CD4-positive, CD25-positive, alpha-beta regulatory T cell (primary cell): Measurements from ENCODE around the gene TRAF3IP1. TPM values are rescaled to one million over a fixed set of nuclear protein-coding genes. Genes with fewer than 3 reads are reported as not detected.
"Not testable (repeated sequence)": the region's sequence is repeated elsewhere in the genome, so short reads cannot be mapped to it uniquely, and the experiment has no call there.

Experiments
- ATAC-seq, 2 donors: fragments of 150-1000 bp; cut with Tn5 transposase; one replicate each; pipeline ENCODE4 v1.10.0; 2021; ENCODE audit warnings: low read depth in 2 of 2, moderate number of reproducible peaks in 2 of 2, moderate library complexity in 1 of 2
- DNase-seq, 3 donors: peaks; one replicate each; pipeline versions ENCODE4 v3.0.0 to v3.0.0-alpha.2; 2012 to 2022; ENCODE audit warnings: mixed read lengths in 1 of 3
- H3K27ac ChIP-seq: one replicate; pipeline ENCODE4 v1.7.0; 2013; ENCODE audit warnings: mild to moderate bottlenecking, low read length; ENCODE audit not compliant: insufficient read depth, poor library complexity, severe bottlenecking
- H3K27me3 ChIP-seq: one replicate; pipeline ENCODE4 v1.7.0; 2013; ENCODE audit warnings: low read length; ENCODE audit not compliant: control insufficient read depth, insufficient read depth
- H3K36me3 ChIP-seq: one replicate; pipeline ENCODE4 v1.7.0; 2013; ENCODE audit warnings: mild to moderate bottlenecking, low read length, moderate library complexity; ENCODE audit not compliant: control insufficient read depth, insufficient read depth
- H3K4me1 ChIP-seq: 2 replicates; pipeline ENCODE4 v1.7.0; 2013; ENCODE audit warnings: mild to moderate bottlenecking, low read length; ENCODE audit not compliant: insufficient read depth, control insufficient read depth, poor library complexity, severe bottlenecking
- H3K4me3 ChIP-seq: one replicate; pipeline ENCODE4 v1.7.0; 2013; ENCODE audit warnings: low read depth, mild to moderate bottlenecking, low read length, moderate library complexity
- H3K9me3 ChIP-seq, 2 experiments: 1 replicate in 1 of 2; 2 replicates in 1 of 2; pipeline ENCODE4 v1.7.0; 2013; ENCODE audit warnings: low read length in 2 of 2, mild to moderate bottlenecking in 1 of 2, moderate library complexity in 1 of 2; ENCODE audit not compliant: control insufficient read depth in 2 of 2
- H3K27ac Mint-ChIP-seq, 3 donors: one replicate each; pipeline ENCODE4 v1.8.0; 2020 to 2022; ENCODE audit warnings: mild to moderate bottlenecking in 3 of 3, mixed read lengths in 3 of 3, moderate library complexity in 2 of 3
- H3K27me3 Mint-ChIP-seq: one replicate; pipeline ENCODE4 v1.8.0; 2022; ENCODE audit warnings: mild to moderate bottlenecking, mixed read lengths
- H3K36me3 Mint-ChIP-seq: one replicate; pipeline ENCODE4 v1.8.0; 2020; ENCODE audit warnings: mixed read lengths
- H3K4me1 Mint-ChIP-seq, 4 donors: one replicate each; pipeline ENCODE4 v1.8.0; 2020 to 2022; ENCODE audit warnings: mixed read lengths in 4 of 4, mild to moderate bottlenecking in 1 of 4
- H3K4me3 Mint-ChIP-seq, 4 donors: one replicate each; pipeline ENCODE4 v1.8.0; 2020 to 2022; ENCODE audit warnings: mild to moderate bottlenecking in 4 of 4, mixed read lengths in 4 of 4, moderate library complexity in 3 of 4
- H3K9me3 Mint-ChIP-seq, 7 donors: one replicate each; pipeline ENCODE4 v1.8.0; 2020 to 2022; ENCODE audit warnings: mixed read lengths in 7 of 7, mild to moderate bottlenecking in 3 of 7, moderate library complexity in 2 of 7
- polyA plus RNA-seq, 4 donors: library from polyadenylated mRNA; unstranded; fragments of 300-500 nt; fragmentation: Illumina TruSeq; gene quantifications; one replicate each; pipeline ENCODE4 v1.2.3, GENCODE V29; 2021
- total RNA-seq: library from RNA; stranded (reverse); gene quantifications from one replicate; pipeline ENCODE4 v1.2.3, GENCODE V29; 2022

TRAF3IP1 gene, protein sequence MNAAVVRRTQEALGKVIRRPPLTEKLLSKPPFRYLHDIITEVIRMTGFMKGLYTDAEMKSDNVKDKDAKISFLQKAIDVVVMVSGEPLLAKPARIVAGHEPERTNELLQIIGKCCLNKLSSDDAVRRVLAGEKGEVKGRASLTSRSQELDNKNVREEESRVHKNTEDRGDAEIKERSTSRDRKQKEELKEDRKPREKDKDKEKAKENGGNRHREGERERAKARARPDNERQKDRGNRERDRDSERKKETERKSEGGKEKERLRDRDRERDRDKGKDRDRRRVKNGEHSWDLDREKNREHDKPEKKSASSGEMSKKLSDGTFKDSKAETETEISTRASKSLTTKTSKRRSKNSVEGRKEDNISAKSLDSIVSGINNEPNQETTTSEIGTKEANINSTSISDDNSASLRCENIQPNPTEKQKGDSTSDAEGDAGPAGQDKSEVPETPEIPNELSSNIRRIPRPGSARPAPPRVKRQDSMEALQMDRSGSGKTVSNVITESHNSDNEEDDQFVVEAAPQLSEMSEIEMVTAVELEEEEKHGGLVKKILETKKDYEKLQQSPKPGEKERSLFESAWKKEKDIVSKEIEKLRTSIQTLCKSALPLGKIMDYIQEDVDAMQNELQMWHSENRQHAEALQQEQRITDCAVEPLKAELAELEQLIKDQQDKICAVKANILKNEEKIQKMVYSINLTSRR
- 9.9 TPM for total RNA-seq
- 1 to 10 TPM; 3.1 to 3.8 (median 3.4) TPM for polyA plus RNA-seq

DNA sequence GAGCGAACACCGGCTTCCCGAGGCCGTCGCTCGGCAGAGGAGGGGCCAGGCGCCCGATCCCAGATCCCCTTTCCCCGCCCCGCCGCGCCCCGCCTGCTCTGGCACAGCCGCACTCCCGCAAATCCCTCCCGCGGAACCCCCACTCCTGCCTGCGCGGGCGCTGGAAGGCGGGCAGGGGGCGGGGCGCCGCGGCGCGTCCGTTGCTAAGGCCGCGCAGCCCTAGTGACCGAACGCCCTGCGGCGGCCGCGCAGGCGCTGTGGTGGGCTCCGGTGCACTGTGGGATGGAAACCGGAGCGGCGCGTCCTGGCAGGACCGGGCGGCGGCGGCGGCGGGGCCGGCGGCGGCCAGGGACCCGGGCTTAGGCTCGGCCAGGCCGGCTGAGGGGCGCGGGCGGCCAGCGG, at the start of gene TRAF3IP1:
TRAF3IP1 (plus strand) TSS at position 273 of the 402 bp plus-strand sequence. CDS start 145 bp downstream, outside the sequence.
- Histone ChIP-seq H3K27me3 (peaks cover 3% of the 10 kb centered on the region), H3K27ac (no peak within 1 kb of the TSS), H3K4me1 (peaks cover 15% of the 10 kb centered on the region), H3K9me3 (no peaks in the 10 kb centered on the region), H3K36me3 (no peaks in the 10 kb centered on the region), H3K4me3 (peak within 1 kb of the TSS; percentile 62)
- peaks cover 14% of the 10 kb centered on the region for H3K27me3 Mint-ChIP-seq
- peak within 1 kb of the TSS; percentile 83 to 94 (median 90) for H3K4me3 Mint-ChIP-seq
- H3K36me3 Mint-ChIP-seq, result peaks cover 3% of the 10 kb centered on the region
- H3K9me3 Mint-ChIP-seq, result peaks cover 0 to 1% (median 0%) of the 10 kb centered on the region in 7 donors
- ATAC-seq (peak; percentile 95 to 96), DNase-seq (peak; percentile 82 to 85 (median 84))
- peaks cover 0 to 24% (median 9%) of the 10 kb centered on the region in 4 donors for H3K4me1 Mint-ChIP-seq
- peak within 1 kb of the TSS in 2 of 3 donors; percentile 46 to 75 for H3K27ac Mint-ChIP-seq

DNA sequence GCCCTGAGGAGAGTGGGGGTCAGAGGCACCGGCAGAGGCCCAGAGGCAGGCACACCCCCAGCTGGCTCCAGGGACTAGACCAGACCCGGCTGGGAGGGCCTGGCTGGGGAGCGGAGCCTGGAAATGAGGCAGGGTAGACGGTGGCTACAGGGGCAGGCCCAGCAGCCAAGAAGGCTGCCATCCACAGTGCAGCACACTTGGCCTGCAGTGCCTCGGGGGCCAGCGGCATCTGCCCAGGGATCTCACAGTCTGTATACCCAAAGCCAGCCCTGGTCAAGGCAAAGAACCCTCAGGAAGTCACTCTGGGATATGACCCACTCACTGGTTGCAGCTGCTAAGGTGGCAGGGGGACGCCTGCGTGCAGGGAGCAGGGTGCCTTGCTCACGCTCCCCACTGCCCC, 49.7 kb upstream of the TRAF3IP1 start:
- DNase-seq (no peak), ATAC-seq (no peak)
- H3K4me1 Mint-ChIP-seq, result peaks cover 0 to 2% (median under 1%) of the 10 kb centered on the region in 4 donors
- no peaks in the 10 kb centered on the region for H3K27me3 ChIP-seq
- no peak overlapping the region for H3K4me3 Mint-ChIP-seq
- H3K27ac ChIP-seq, result no peak overlapping the region
- H3K4me1 ChIP-seq, result no peaks in the 10 kb centered on the region
- H3K36me3 Mint-ChIP-seq, result peaks cover 45% of the 10 kb centered on the region
- no peaks in the 10 kb centered on the region for H3K27me3 Mint-ChIP-seq
- peaks cover 40% of the 10 kb centered on the region for H3K36me3 ChIP-seq
- H3K9me3 Mint-ChIP-seq, result no peaks in the 10 kb centered on the region
- H3K9me3 ChIP-seq, result no peaks in the 10 kb centered on the region
- peak overlapping the region in 1 of 3 donors; percentile 43 for H3K27ac Mint-ChIP-seq
- no peak overlapping the region for H3K4me3 ChIP-seq

DNA sequence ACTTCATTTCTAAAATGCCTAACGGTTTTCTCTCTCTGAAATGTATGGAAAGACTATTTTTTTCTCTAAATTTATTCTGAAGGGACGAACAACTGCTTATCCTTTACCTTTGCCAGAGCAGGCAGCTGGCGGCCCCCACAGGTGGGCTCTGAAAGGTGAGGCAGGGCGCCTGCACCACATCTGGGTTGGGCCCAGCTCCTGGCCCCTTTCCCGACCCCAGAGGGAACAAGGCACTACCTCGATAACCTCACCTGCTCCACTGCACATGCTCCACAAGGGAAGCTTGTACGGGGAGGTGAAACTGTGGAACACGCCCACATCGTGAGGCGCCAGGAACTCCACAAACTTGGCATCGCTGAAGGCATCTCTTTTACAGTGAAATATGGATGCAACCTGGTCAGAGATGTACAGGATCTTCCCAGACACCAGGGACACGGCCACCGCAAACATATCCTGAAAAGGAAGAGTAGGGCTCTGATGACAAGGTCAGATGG, 49.2 kb upstream of the TRAF3IP1 start:
- Mint-ChIP-seq H3K36me3 (peaks cover 45% of the 10 kb centered on the region), H3K9me3 (no peaks in the 10 kb centered on the region), H3K27ac (no peak overlapping the region), H3K4me1 (peaks cover 0 to 2% (median under 1%) of the 10 kb centered on the region in 4 donors), H3K4me3 (no peak overlapping the region), H3K27me3 (no peaks in the 10 kb centered on the region)
- no peaks in the 10 kb centered on the region for H3K4me1 ChIP-seq
- no peaks in the 10 kb centered on the region for H3K27me3 ChIP-seq
- peaks cover 44% of the 10 kb centered on the region for H3K36me3 ChIP-seq
- no peak overlapping the region for H3K4me3 ChIP-seq
- no peak for DNase-seq
- ATAC-seq, result no peak
- no peak overlapping the region for H3K27ac ChIP-seq
- no peaks in the 10 kb centered on the region for H3K9me3 ChIP-seq

DNA sequence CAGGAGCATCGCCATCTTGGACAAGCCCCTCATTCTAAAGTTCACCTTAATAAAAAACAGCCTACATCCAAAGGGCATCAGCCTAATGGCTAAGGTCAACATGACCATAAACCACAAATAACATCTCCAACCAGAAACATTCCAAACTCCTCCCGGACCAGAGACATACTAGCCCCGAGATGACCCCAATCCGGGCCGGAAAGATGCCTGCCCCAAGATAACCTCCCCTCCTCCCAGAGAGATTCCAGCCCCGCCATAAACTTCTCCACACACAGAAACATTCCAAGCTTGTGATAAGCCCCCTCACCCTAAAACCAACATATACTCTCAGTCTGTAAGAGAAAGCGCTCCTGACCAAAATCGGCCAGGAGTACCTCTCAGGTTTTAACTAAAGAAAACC, 48.6 kb upstream of the TRAF3IP1 start:
- H3K27ac ChIP-seq, H3K4me1 ChIP-seq, H3K9me3 ChIP-seq, H3K27me3 ChIP-seq, H3K27me3 Mint-ChIP-seq, ATAC-seq, DNase-seq, H3K4me3 Mint-ChIP-seq, H3K4me1 Mint-ChIP-seq, H3K4me3 ChIP-seq, H3K9me3 Mint-ChIP-seq: not testable (repeated sequence)
- Mint-ChIP-seq H3K36me3 (peaks cover 50% of the 10 kb centered on the region), H3K27ac (peak overlapping the region in 1 of 3 donors; percentile 21)
- H3K36me3 ChIP-seq, result peaks cover 49% of the 10 kb centered on the region

DNA sequence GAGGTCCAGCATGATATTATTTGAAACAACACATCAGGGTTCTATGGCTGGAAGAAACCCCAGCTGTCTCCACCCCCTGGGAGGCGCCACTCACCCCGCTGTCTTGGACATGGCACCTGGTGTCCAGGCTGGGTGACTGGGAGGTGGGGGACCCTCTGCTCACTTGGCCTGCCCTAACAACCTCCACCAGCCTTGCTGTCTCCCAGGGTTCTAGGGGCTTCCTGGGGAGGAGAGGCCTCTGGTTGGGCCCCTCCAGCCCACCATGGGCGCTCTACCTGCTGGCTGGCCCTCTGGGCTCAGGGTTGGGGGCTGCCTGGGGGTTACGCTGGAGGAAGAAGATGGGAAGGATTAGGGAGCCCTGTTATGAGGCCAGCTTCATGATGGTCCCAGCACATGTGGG, 48.2 kb upstream of the TRAF3IP1 start:
- H3K4me1 ChIP-seq, result no peaks in the 10 kb centered on the region
- DNase-seq, result no peak
- ATAC-seq, result no peak
- no peaks in the 10 kb centered on the region for H3K27me3 Mint-ChIP-seq
- H3K27me3 ChIP-seq, result no peaks in the 10 kb centered on the region
- H3K9me3 ChIP-seq, result no peaks in the 10 kb centered on the region
- H3K4me3 ChIP-seq, result no peak overlapping the region
- no peak overlapping the region for H3K4me3 Mint-ChIP-seq
- peaks cover 50% of the 10 kb centered on the region for H3K36me3 Mint-ChIP-seq
- no peak overlapping the region for H3K27ac Mint-ChIP-seq
- no peaks in the 10 kb centered on the region for H3K9me3 Mint-ChIP-seq
- H3K4me1 Mint-ChIP-seq, result peaks cover 0 to 3% (median 0%) of the 10 kb centered on the region in 4 donors
- peaks cover 53% of the 10 kb centered on the region for H3K36me3 ChIP-seq
- H3K27ac ChIP-seq, result no peak overlapping the region

DNA sequence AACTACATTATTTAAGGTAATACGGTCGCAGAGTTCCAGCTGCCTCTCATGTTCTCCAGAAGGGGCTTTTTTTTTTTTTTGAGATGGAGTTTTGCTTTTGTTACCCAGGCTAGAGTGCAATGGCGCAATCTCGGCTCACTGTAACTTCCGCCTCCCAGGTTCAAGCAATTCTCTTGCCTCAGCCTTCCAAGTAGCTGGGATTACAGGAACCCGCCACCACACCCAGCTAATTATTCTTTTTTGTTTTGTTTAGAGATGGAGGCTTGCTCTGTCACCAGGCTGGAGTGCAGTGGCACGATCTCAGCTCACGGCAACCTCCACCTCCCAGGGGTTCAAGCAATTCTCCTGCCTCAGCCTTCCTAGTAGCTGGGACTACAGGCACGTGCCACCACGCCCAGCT, 46.9 kb upstream of the TRAF3IP1 start:
- H3K9me3 Mint-ChIP-seq, H3K27ac Mint-ChIP-seq, H3K4me3 ChIP-seq, H3K4me1 ChIP-seq, H3K27ac ChIP-seq, H3K4me1 Mint-ChIP-seq, H3K4me3 Mint-ChIP-seq, DNase-seq, H3K27me3 ChIP-seq, ATAC-seq, H3K27me3 Mint-ChIP-seq, H3K9me3 ChIP-seq: not testable (repeated sequence)
- peaks cover 52% of the 10 kb centered on the region for H3K36me3 Mint-ChIP-seq
- H3K36me3 ChIP-seq, result peaks cover 52% of the 10 kb centered on the region

DNA sequence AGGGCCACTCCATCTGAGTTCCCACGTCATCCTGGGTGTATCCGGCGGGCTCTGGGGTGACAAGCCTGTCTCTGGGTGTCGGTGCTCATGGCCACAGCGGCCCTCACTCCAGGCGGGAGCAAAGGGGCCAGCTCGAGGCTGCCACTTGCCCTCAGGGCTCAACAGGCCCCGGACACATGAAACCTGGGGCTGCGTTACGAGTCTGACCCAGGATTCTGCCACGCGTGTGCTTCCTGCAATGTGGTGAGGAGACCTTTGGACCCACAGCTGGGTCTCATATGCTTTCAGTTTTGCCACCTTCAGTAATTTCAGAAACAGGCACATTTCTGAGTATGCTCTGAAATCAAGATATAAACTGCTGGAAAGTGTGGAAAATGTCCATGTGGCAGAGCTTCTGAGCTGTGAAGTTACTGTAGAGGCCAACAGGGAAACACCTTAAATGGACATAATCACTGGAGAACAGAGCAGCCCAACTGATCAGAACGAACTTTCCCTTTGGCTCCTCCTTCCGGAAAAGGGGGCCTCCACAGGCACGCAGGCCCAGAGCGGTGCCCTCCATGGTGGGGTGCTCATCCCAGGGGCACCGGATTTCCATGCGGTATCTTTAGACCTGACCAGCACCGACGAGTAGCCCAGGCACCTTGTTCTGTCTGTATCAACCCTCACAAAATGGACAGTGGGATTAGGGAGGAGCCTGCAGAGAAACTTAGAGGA, 46.0 kb upstream of the TRAF3IP1 start:
- Histone ChIP-seq H3K27ac (no peak overlapping the region), H3K27me3 (no peaks in the 10 kb centered on the region), H3K4me1 (no peaks in the 10 kb centered on the region), H3K4me3 (no peak overlapping the region), H3K9me3 (no peaks in the 10 kb centered on the region), H3K36me3 (peaks cover 52% of the 10 kb centered on the region)
- Mint-ChIP-seq H3K4me1 (peaks cover 0 to 9% (median under 1%) of the 10 kb centered on the region in 4 donors), H3K4me3 (peak overlapping the region in 1 of 4 donors; percentile 8), H3K36me3 (peaks cover 53% of the 10 kb centered on the region), H3K27me3 (no peaks in the 10 kb centered on the region), H3K9me3 (no peaks in the 10 kb centered on the region), H3K27ac (no peak overlapping the region)
- no peak for ATAC-seq
- no peak for DNase-seq
